Rectal smooth muscle tissue (tissue), 1 donor: ENCODE results near the gene KIF2C.
"Not testable (repeated sequence)": the region's sequence is repeated elsewhere in the genome, so short reads cannot be mapped to it uniquely, and the experiment has no call there.

ENCODE experiments used
- H3K27ac ChIP-seq: one replicate; pipeline ENCODE4 v1.7.0; 2013; ENCODE audit warnings: low read depth, low read length, inconsistent platforms
- H3K27me3 ChIP-seq: one replicate; pipeline ENCODE4 v1.7.0; 2013; ENCODE audit warnings: low read length; ENCODE audit not compliant: control insufficient read depth, insufficient read depth
- H3K36me3 ChIP-seq: one replicate; pipeline ENCODE4 v1.7.0; 2013; ENCODE audit warnings: low read length; ENCODE audit not compliant: control insufficient read depth, insufficient read depth
- H3K4me1 ChIP-seq: one replicate; pipeline ENCODE4 v1.7.0; 2013; ENCODE audit warnings: low read length; ENCODE audit not compliant: control insufficient read depth, insufficient read depth
- H3K4me3 ChIP-seq: one replicate; pipeline ENCODE4 v1.7.0; 2013; ENCODE audit warnings: low read length
- H3K9ac ChIP-seq: one replicate; pipeline ENCODE4 v1.7.0; 2013; ENCODE audit warnings: low read length

KIF2C gene

DNA sequence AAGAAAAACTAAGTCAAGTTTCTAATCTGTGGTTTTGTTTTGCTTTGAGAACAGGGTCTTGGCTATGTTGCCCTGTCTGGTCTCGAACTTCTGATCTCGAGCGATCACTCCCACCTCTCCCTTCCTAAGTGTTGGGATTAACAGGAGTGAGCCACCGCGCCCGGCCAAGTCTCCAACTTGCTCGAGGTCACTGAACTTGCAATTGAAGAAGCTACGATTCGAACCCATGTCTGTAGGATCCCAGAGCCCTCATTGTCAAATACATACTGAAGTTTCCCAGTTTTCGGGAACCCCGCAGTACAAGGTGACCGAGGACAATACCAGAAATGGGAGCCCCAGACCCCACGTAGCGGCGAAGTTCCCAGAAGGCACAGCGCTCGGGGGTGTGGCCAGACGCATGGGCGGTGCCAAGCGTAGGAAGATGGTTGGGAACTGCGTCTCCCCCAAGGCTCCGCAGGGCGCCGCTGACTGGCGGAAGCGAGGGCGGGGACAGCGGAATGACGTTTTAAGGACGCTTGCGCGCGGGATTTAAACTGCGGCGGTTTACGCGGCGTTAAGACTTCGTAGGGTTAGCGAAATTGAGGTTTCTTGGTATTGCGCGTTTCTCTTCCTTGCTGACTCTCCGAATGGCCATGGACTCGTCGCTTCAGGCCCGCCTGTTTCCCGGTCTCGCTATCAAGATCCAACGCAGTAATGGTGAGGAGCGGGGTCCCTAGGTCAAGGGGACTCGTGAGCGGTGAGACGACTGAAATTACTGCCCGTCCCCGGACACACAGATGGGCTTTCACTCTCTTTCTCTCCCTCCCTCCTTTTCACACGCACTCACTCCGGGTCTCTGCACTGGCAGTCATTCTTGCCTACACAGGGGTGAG is at the start of gene KIF2C:
Gene KIF2C (plus strand): TSS at position 531 of the 872 bp plus-strand sequence. CDS start 96 bp downstream, at position 627.
- Histone ChIP-seq H3K4me1 (peaks cover 4% of the 10 kb centered on the region), H3K4me3 (peak within 1 kb of the TSS; percentile 73), H3K27ac (peak within 1 kb of the TSS; percentile 86), H3K9ac (peak within 1 kb of the TSS; percentile 58), H3K27me3 (no peaks in the 10 kb centered on the region), H3K36me3 (no peaks in the 10 kb centered on the region)

- no peaks in the 10 kb centered on the region for H3K27me3 ChIP-seq
- H3K4me3 ChIP-seq, result no peak overlapping the region
- H3K4me1 ChIP-seq, result no peaks in the 10 kb centered on the region
- H3K27ac ChIP-seq, result no peak overlapping the region
- no peak overlapping the region for H3K9ac ChIP-seq
- H3K36me3 ChIP-seq, result no peaks in the 10 kb centered on the region
These were observed 46.5 kb upstream of the KIF2C start for GRCh38 chr1:44693159-44693558.

GRCh38 chr1:44693900-44694299 is 45.7 kb upstream of the KIF2C start:
- H3K36me3 ChIP-seq, result no peaks in the 10 kb centered on the region
- H3K4me1 ChIP-seq, result no peaks in the 10 kb centered on the region
- H3K27ac ChIP-seq, result no peak overlapping the region
- no peak overlapping the region for H3K9ac ChIP-seq
- no peaks in the 10 kb centered on the region for H3K27me3 ChIP-seq
- no peak overlapping the region for H3K4me3 ChIP-seq

GRCh38 chr1:44694863-44695478 is 44.7 kb upstream of the KIF2C start:
- Histone ChIP-seq H3K27me3 (no peaks in the 10 kb centered on the region), H3K36me3 (no peaks in the 10 kb centered on the region), H3K27ac (no peak overlapping the region), H3K4me1 (no peaks in the 10 kb centered on the region), H3K9ac (no peak overlapping the region), H3K4me3 (no peak overlapping the region)

GRCh38 chr1:44695671-44696070 is 44.0 kb upstream of the KIF2C start:
- Histone ChIP-seq H3K4me3 (no peak overlapping the region), H3K4me1 (no peaks in the 10 kb centered on the region), H3K9ac (no peak overlapping the region)

GRCh38 chr1:44696101-44696500 is 43.5 kb upstream of the KIF2C start:
- Histone ChIP-seq H3K27me3 (no peaks in the 10 kb centered on the region), H3K4me3 (no peak overlapping the region), H3K9ac (no peak overlapping the region), H3K4me1 (no peaks in the 10 kb centered on the region), H3K36me3 (no peaks in the 10 kb centered on the region), H3K27ac (no peak overlapping the region)

More at GRCh38 chr1:44695671-44696070, 44.0 kb upstream of the KIF2C start:
- Histone ChIP-seq H3K36me3 (no peaks in the 10 kb centered on the region), H3K27ac (no peak overlapping the region), H3K27me3 (no peaks in the 10 kb centered on the region)

GRCh38 chr1:44696789-44697345 is 42.8 kb upstream of the KIF2C start:
- H3K27ac ChIP-seq, result no peak overlapping the region
- no peak overlapping the region for H3K9ac ChIP-seq
- no peaks in the 10 kb centered on the region for H3K27me3 ChIP-seq
- no peaks in the 10 kb centered on the region for H3K36me3 ChIP-seq
- no peak overlapping the region for H3K4me3 ChIP-seq
- H3K4me1 ChIP-seq, result no peaks in the 10 kb centered on the region

- H3K27ac ChIP-seq, result no peak overlapping the region
- no peak overlapping the region for H3K4me3 ChIP-seq
- no peaks in the 10 kb centered on the region for H3K36me3 ChIP-seq
These were observed 41.5 kb upstream of the KIF2C start for GRCh38 chr1:44698138-44698537.

DNA sequence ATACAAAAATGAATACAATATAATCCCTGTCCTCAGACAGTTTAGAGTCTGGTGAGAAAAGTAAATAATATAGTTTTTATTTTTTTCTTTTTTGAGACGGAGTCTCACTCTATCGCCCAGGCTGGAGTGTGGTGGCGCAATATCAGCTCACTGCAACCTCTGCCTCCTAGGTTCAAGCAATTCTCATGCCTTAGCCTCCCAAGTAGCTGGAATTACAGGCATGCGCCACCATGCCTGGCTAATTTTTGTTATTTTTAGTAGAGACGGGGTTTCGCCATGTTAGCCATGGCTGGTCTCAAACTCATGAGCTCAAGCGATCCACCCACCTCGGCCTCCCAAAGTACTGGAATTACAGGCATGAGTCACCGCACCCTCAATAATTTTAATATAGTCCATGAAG is 40.3 kb upstream of the KIF2C start:
- not testable (repeated sequence) for H3K27me3 ChIP-seq, H3K4me3 ChIP-seq, H3K4me1 ChIP-seq, H3K36me3 ChIP-seq, H3K27ac ChIP-seq, H3K9ac ChIP-seq

More at GRCh38 chr1:44698138-44698537, 41.5 kb upstream of the KIF2C start:
- H3K4me1 ChIP-seq, result no peaks in the 10 kb centered on the region
- no peaks in the 10 kb centered on the region for H3K27me3 ChIP-seq
- H3K9ac ChIP-seq, result no peak overlapping the region

GRCh38 chr1:44700573-44700972 is 39.1 kb upstream of the KIF2C start:
- H3K36me3 ChIP-seq, result no peaks in the 10 kb centered on the region
- no peaks in the 10 kb centered on the region for H3K4me1 ChIP-seq
- no peak overlapping the region for H3K9ac ChIP-seq
- H3K27me3 ChIP-seq, result no peaks in the 10 kb centered on the region
- H3K4me3 ChIP-seq, result no peak overlapping the region
- no peak overlapping the region for H3K27ac ChIP-seq

DNA sequence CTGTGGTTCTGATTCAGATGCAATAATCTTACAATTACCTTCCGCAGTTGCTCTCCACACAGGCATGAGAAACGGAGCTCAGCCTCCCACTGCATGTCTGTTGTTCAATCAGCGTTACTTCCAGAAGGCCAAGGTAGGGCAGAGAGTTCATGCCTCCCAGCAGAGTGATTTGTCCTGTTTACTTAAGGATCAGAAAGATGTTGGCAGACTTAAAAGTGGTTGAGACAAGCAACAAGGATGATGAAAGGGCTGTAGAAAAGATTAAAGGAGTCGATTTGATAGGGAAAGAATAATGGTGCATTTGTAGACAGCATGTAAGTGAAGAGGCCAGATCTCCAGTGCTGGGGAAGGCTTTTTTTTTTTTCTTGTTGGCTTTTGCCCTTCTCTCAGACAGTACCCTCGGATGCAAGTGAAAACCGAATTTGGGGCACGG is 38.5 kb upstream of the KIF2C start:
- no peak overlapping the region for H3K4me3 ChIP-seq
- no peaks in the 10 kb centered on the region for H3K27me3 ChIP-seq
- H3K36me3 ChIP-seq, result no peaks in the 10 kb centered on the region
- H3K9ac ChIP-seq, result no peak overlapping the region
- H3K27ac ChIP-seq, result no peak overlapping the region
- H3K4me1 ChIP-seq, result no peaks in the 10 kb centered on the region

DNA sequence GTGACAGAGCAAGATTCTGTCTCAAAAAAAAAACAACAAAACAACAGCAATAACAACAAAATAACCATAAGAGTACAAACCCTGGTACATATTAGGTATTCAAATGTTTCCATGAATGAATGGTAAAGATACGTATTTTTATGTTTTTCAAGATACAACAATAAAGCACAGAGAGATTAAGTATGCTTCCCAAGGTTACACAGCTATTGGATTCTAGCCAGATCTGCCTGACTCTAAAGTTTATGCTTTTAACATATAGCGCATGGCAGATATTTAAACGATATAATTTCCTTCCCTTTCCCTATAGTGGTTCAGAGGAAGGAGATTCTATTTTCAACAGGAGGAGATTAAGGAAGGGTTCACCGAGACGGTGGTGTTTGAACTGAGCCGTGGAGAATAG is 34.2 kb upstream of the KIF2C start:
- H3K4me3 ChIP-seq, result no peak overlapping the region
- H3K36me3 ChIP-seq, result no peaks in the 10 kb centered on the region
- H3K27me3 ChIP-seq, result no peaks in the 10 kb centered on the region

More for the DNA sequence above, 34.2 kb upstream of the KIF2C start:
- H3K9ac ChIP-seq, result no peak overlapping the region
- no peak overlapping the region for H3K27ac ChIP-seq
- H3K4me1 ChIP-seq, result no peaks in the 10 kb centered on the region
